ENCODE results near the gene CTCF. TPM values are rescaled to one million over a fixed set of nuclear protein-coding genes. Genes with fewer than 3 reads are reported as not detected.
A peak's percentile ranks its signal among the peaks of the same experiment; 100 is the strongest.
"Not testable (repeated sequence)": the region's sequence is repeated elsewhere in the genome, so short reads cannot be mapped to it uniquely, and the experiment has no call there.

The CTCF gene, protein sequence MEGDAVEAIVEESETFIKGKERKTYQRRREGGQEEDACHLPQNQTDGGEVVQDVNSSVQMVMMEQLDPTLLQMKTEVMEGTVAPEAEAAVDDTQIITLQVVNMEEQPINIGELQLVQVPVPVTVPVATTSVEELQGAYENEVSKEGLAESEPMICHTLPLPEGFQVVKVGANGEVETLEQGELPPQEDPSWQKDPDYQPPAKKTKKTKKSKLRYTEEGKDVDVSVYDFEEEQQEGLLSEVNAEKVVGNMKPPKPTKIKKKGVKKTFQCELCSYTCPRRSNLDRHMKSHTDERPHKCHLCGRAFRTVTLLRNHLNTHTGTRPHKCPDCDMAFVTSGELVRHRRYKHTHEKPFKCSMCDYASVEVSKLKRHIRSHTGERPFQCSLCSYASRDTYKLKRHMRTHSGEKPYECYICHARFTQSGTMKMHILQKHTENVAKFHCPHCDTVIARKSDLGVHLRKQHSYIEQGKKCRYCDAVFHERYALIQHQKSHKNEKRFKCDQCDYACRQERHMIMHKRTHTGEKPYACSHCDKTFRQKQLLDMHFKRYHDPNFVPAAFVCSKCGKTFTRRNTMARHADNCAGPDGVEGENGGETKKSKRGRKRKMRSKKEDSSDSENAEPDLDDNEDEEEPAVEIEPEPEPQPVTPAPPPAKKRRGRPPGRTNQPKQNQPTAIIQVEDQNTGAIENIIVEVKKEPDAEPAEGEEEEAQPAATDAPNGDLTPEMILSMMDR
- total RNA-seq (10 to 100 TPM; 69.8 to 72.5 TPM), polyA plus RNA-seq (10 to 100 TPM; 26.5 to 85.7 TPM)

DNA sequence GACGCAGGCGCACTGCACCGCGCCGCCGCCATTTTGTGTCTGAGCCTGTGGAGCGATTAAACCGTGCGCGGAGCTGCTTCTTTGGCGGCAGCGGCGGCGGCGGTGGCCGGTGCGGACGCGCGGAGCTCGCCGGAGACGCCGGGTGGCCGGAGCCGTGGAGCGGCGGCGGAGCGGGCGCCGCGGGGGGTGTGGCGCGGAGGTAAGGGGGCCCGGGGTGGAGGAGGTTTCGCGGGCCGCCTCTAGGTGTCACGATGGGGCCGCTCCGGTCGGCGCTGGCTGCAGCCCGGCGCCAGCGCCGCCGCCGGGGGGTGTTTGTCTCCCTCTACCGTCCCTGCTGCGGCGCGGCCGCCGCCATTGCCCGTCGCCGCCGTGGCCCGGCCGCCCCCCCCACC, at the start of gene CTCF:
TSS of gene CTCF (plus strand) at position 1 of the 392 bp plus-strand sequence. CDS start 48,307 bp downstream, outside the sequence.
- Mint-ChIP-seq H3K9me3 (no peaks in the 10 kb centered on the region), H3K36me3 (peaks cover 0 to 7% of the 10 kb centered on the region in 2 donors), H3K27ac (peak within 1 kb of the TSS; percentile 93 to 97 (median 96)), H3K4me1 (peaks cover 27 to 53% (median 41%) of the 10 kb centered on the region in 4 donors), H3K4me3 (peak within 1 kb of the TSS; percentile 89 to 97 (median 92)), H3K27me3 (no peaks in the 10 kb centered on the region)
- Histone ChIP-seq H3K9me3 (ENCODE audit: control insufficient read depth in 1 of 2, low read length in 2 of 2) (no peaks in the 10 kb centered on the region), H3K27ac (ENCODE audit: low read depth, low read length) (peak within 1 kb of the TSS; percentile 94), H3K36me3 (ENCODE audit: insufficient read depth, low read length) (no peaks in the 10 kb centered on the region), H3K27me3 (ENCODE audit: insufficient read depth, low read length) (no peaks in the 10 kb centered on the region), H3K4me3 (ENCODE audit: low read length in 2 of 2) (peak within 1 kb of the TSS; percentile 61 to 90), H3K4me1 (ENCODE audit: insufficient read depth, low read length) (peaks cover 54% of the 10 kb centered on the region)
- CTCF ChIA-PET (ENCODE audit: partially characterized antibody), result interaction anchor here (0.7 to 11.7 kb wide), 20 partner anchors 9 to 522 kb away, joined by 3 to 361 read pairs (median 5); partner anchors contain the start of genes ACD, ATP6V0D1, CARMIL2 and PARD6A
- intact Hi-C loops (cut with micrococcal nuclease), result loop anchor here (1.0 to 5.0 kb wide), 13 partner anchors 15 to 522 kb away; partner anchors contain the start of genes ACD, ATP6V0D1, C16orf86 and ENKD1
- POLR2A ChIA-PET (ENCODE audit: partially characterized antibody), result interaction anchor here (0.6 to 20.3 kb wide), 35 partner anchors 10 to 523 kb away, joined by 3 to 706 read pairs (median 5); partner anchors contain the start of genes ACD, ATP6V0D1, C16orf86 and CARMIL2
- peak in 3 of 5 donors; percentile 87 to 92 (median 91) for DNase-seq

DNA sequence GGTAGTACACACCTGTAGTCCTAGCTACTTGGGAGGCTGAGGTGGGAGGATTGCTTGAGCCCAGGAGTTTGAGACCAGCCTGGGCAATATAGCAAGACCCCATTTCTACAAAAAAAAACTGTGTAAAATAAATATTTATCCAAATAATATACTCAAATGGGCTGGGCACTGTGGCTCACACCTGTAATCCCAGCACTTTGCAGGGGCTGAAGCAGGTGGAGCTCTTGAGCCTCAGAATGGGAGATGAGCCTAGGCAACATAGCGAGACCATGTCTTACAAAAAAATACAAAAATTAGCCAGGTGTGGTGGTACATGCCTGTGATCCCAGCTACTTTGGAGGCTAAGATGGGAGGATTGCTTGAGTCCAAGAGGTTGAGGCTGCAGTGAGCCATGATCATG, 48.4 kb upstream of the CTCF start:
- H3K4me3 ChIP-seq (ENCODE audit: low read length in 2 of 2); H3K36me3 Mint-ChIP-seq; H3K4me3 Mint-ChIP-seq; H3K9me3 Mint-ChIP-seq; H3K27me3 Mint-ChIP-seq; H3K27ac ChIP-seq (ENCODE audit: low read depth, low read length); DNase-seq; H3K9me3 ChIP-seq (ENCODE audit: control insufficient read depth in 1 of 2, low read length in 2 of 2); H3K27me3 ChIP-seq (ENCODE audit: insufficient read depth, low read length); H3K36me3 ChIP-seq (ENCODE audit: insufficient read depth, low read length): not testable (repeated sequence)
- peaks cover 8 to 15% (median 12%) of the 10 kb centered on the region in 4 donors for H3K4me1 Mint-ChIP-seq
- POLR2A ChIA-PET (ENCODE audit: partially characterized antibody), result interaction anchor here (0.6 to 3.2 kb wide), 11 partner anchors 9 to 748 kb away, joined by 3 to 14 read pairs (median 4); partner anchors contain the start of genes ATP6V0D1 and CTCF
- intact Hi-C loops (cut with micrococcal nuclease), result loop anchor here (1.0 kb wide), 3 partner anchors 20 to 86 kb away; partner anchors contain the start of gene ATP6V0D1
- peaks cover 13% of the 10 kb centered on the region for H3K4me1 ChIP-seq (ENCODE audit: insufficient read depth, low read length)
- H3K27ac Mint-ChIP-seq, result peak overlapping the region in 1 of 7 donors; percentile 69
- CTCF ChIA-PET (ENCODE audit: partially characterized antibody), result interaction anchor here (0.7 to 18.1 kb wide), 23 partner anchors 8 to 407 kb away, joined by 3 to 712 read pairs (median 4); partner anchors contain the start of genes ACD, AGRP, ATP6V0D1 and CARMIL2

DNA sequence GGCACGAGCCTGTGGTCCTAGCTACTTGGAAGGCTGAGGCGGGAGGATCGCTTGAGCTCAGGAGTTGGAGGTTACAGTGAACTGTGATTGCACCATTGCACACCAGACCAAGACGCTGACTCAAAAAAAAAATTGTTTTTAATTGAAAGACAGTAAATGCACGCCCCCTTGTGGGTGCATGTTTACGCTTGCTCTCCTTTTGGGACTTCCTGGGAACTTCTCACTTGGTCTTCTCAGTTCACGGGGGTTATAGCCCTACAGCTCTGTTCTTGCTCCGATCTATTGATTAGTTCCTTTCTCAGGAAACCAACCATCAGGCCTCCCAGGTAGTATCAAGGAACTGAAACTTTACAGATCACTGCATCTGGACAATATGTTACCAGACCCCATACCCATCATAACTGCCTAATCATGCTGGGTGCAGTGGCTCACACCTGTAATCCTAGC, 47.9 kb upstream of the CTCF start:
- peak; percentile 74 to 82 (median 79) for DNase-seq
- Histone ChIP-seq H3K9me3 (ENCODE audit: control insufficient read depth in 1 of 2, low read length in 2 of 2) (no peaks in the 10 kb centered on the region), H3K36me3 (ENCODE audit: insufficient read depth, low read length) (no peaks in the 10 kb centered on the region), H3K27me3 (ENCODE audit: insufficient read depth, low read length) (no peaks in the 10 kb centered on the region), H3K4me1 (ENCODE audit: insufficient read depth, low read length) (peaks cover 8% of the 10 kb centered on the region), H3K27ac (ENCODE audit: low read depth, low read length) (no peak overlapping the region), H3K4me3 (ENCODE audit: low read length in 2 of 2) (no peak overlapping the region)
- Mint-ChIP-seq H3K27me3 (no peaks in the 10 kb centered on the region), H3K4me3 (peak overlapping the region in 2 of 8 donors; percentile 50 to 57), H3K36me3 (no peaks in the 10 kb centered on the region), H3K27ac (peak overlapping the region in 3 of 7 donors; percentile 37 to 72 (median 69)), H3K9me3 (no peaks in the 10 kb centered on the region), H3K4me1 (peaks cover 4 to 10% (median 7%) of the 10 kb centered on the region in 4 donors)
- CTCF ChIA-PET (ENCODE audit: partially characterized antibody), result interaction anchor here (0.7 to 18.1 kb wide), 23 partner anchors 8 to 407 kb away, joined by 3 to 712 read pairs (median 4); partner anchors contain the start of genes ACD, AGRP, ATP6V0D1 and CARMIL2
- intact Hi-C loops (cut with micrococcal nuclease), result loop anchor here (1.0 kb wide), 3 partner anchors 20 to 86 kb away; partner anchors contain the start of gene ATP6V0D1
- POLR2A ChIA-PET (ENCODE audit: partially characterized antibody), result interaction anchor here (0.6 to 3.2 kb wide), 14 partner anchors 10 to 748 kb away, joined by 3 to 14 read pairs (median 3); partner anchors contain the start of genes ATP6V0D1 and CTCF

DNA sequence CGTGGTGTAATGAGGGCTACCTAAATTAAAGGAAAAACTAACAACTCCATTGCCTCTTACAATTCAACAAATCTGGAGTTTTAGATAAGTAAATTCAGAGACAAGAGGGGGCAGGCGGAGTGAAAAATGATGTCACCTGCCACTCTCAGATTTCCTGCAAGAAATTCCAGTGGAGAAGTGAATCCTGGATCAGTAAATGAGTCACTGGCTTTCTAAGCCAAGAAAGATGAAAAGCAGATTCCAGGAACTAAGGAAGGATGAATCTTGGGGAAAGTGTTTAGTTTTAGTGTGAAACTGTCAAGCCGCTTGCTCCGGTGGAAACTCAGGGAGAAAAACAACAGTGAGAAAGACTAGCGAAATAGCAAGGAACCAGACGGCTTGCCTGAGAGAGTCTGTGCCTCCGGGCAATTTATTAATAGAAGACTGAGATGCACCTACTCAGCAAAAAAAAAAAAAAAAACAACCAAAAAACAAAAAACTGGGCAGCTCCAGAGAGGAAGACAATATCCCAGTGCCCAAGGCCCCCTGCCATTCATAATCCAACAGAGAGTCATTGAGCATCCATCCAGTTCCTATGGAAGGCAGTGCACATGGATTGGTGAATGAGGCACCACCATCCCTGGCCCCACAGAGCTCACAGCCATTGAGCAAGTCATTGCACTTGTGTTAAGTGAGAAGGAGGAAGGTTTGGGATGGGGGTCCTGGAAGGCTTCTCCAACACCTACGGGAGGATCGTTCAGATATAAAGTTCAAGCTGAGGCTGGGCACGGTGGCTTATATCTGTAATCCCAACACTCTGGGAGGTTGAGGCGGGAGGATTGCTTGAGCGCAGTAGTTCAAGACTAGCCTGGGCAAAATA, 45.8 kb upstream of the CTCF start:
- Histone ChIP-seq H3K36me3 (ENCODE audit: insufficient read depth, low read length) (no peaks in the 10 kb centered on the region), H3K27ac (ENCODE audit: low read depth, low read length) (no peak overlapping the region), H3K4me1 (ENCODE audit: insufficient read depth, low read length) (peaks cover 9% of the 10 kb centered on the region), H3K9me3 (ENCODE audit: control insufficient read depth in 1 of 2, low read length in 2 of 2) (no peaks in the 10 kb centered on the region), H3K27me3 (ENCODE audit: insufficient read depth, low read length) (no peaks in the 10 kb centered on the region), H3K4me3 (ENCODE audit: low read length in 2 of 2) (no peak overlapping the region)
- Mint-ChIP-seq H3K4me3 (no peak overlapping the region), H3K27me3 (no peaks in the 10 kb centered on the region), H3K36me3 (no peaks in the 10 kb centered on the region), H3K4me1 (peaks cover 9 to 14% (median 10%) of the 10 kb centered on the region in 4 donors), H3K9me3 (no peaks in the 10 kb centered on the region), H3K27ac (peak overlapping the region in 1 of 7 donors; percentile 14)
- ChIA-PET CTCF (ENCODE audit: partially characterized antibody) (interaction anchor here (0.7 to 18.1 kb wide), 12 partner anchors 16 to 549 kb away, joined by 3 to 712 read pairs (median 4); partner anchors contain the start of genes AGRP, ATP6V0D1 and CARMIL2), POLR2A (ENCODE audit: partially characterized antibody) (interaction anchor here (1.2 to 3.2 kb wide), 2 partner anchors 35 to 36 kb away, joined by 3 to 14 read pairs; partner anchors contain the start of gene ATP6V0D1)
- no peak for DNase-seq
- intact Hi-C loops (cut with micrococcal nuclease), result no loop called here

DNA sequence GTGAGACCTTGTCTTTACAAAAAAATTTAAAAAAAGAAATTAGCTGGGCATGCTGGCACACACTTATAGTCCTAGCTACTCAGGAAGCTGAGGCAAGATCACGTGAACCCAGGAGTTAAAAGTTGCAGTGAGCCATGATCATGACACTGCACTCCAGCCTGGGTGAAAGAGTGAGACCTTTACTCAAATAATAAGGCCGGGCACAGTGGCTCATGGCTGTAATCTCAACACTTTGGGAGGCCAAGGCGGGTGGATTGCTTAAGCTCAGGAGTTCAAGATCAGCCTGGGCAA, 45.2 kb upstream of the CTCF start:
- Mint-ChIP-seq H3K27me3 (no peaks in the 10 kb centered on the region), H3K36me3 (no peaks in the 10 kb centered on the region), H3K27ac (no peak overlapping the region), H3K9me3 (no peaks in the 10 kb centered on the region), H3K4me1 (peaks cover 11 to 17% (median 12%) of the 10 kb centered on the region in 4 donors), H3K4me3 (no peak overlapping the region)
- DNase-seq, result no peak
- H3K27me3 ChIP-seq (ENCODE audit: insufficient read depth, low read length), result no peaks in the 10 kb centered on the region
- H3K4me3 ChIP-seq (ENCODE audit: low read length in 2 of 2), result no peak overlapping the region
- POLR2A ChIA-PET (ENCODE audit: partially characterized antibody), result interaction anchor here (1.2 kb wide), 1 partner anchor 36 kb away, joined by 3 read pairs; the partner anchor contains the start of gene ATP6V0D1
- H3K36me3 ChIP-seq (ENCODE audit: insufficient read depth, low read length), result no peaks in the 10 kb centered on the region
- no peaks in the 10 kb centered on the region for H3K9me3 ChIP-seq (ENCODE audit: control insufficient read depth in 1 of 2, low read length in 2 of 2)
- H3K27ac ChIP-seq (ENCODE audit: low read depth, low read length), result no peak overlapping the region
- intact Hi-C loops (cut with micrococcal nuclease), result no loop called here
- CTCF ChIA-PET (ENCODE audit: partially characterized antibody), result interaction anchor here (0.8 to 18.1 kb wide), 8 partner anchors 16 to 300 kb away, joined by 3 to 712 read pairs (median 4); partner anchors contain the start of genes AGRP, ATP6V0D1 and CARMIL2
- peaks cover 13% of the 10 kb centered on the region for H3K4me1 ChIP-seq (ENCODE audit: insufficient read depth, low read length)
